ENCODE results near the gene MRTFB. TPM values are rescaled to one million over a fixed set of nuclear protein-coding genes. Genes with fewer than 3 reads are reported as not detected.

MRTFB gene
- total and polyA plus RNA-seq, 3 donors from 2014 or later: 41.4 to 140 (median 91.4) TPM

- DNase-seq: no peak
- Histone ChIP-seq H3K27ac (no peak overlapping the region), H3K4me3 (no peak overlapping the region), H3K4me1 (no peaks in the 10 kb centered on the region), H3K36me3 (ENCODE audit: low read depth, missing control alignments) (no peaks in the 10 kb centered on the region), H3K27me3 (no peaks in the 10 kb centered on the region), H3K9me3 (no peaks in the 10 kb centered on the region)
- intact Hi-C loops (cut with DNase I; ENCODE audit: low total_unique reads): no loop called here
- TF ChIP-seq CTCF (IDR thresholded peaks at IDR 0.05) (no peak), POLR2A (IDR thresholded peaks at IDR 0.05) (no peak)
These were observed 181.7 kb downstream of the MRTFB start for GRCh38 chr16:14252860-14253259.

GRCh38 chr16:14263011-14263410 is 191.9 kb downstream of the MRTFB start:
- intact Hi-C loops (cut with DNase I; ENCODE audit: low total_unique reads): no loop called here
- TF ChIP-seq CTCF (IDR thresholded peaks at IDR 0.05) (no peak), POLR2A (IDR thresholded peaks at IDR 0.05) (no peak)
- Histone ChIP-seq H3K27ac (no peak overlapping the region), H3K4me3 (no peak overlapping the region), H3K9me3 (no peaks in the 10 kb centered on the region), H3K4me1 (no peaks in the 10 kb centered on the region), H3K27me3 (no peaks in the 10 kb centered on the region), H3K36me3 (ENCODE audit: low read depth, missing control alignments) (no peaks in the 10 kb centered on the region)
- no peak for DNase-seq
- 91 to 93% methylated on average over 5 of the region's 5 CpGs for WGBS, 2 donors

- intact Hi-C loops (cut with DNase I; ENCODE audit: low total_unique reads): no loop called here
- 91 to 92% methylated on average over 8 of the region's 8 CpGs for WGBS, 2 donors
- Histone ChIP-seq H3K36me3 (ENCODE audit: low read depth, missing control alignments) (no peaks in the 10 kb centered on the region), H3K9me3 (no peaks in the 10 kb centered on the region), H3K4me1 (no peaks in the 10 kb centered on the region), H3K4me3 (no peak overlapping the region), H3K27me3 (no peaks in the 10 kb centered on the region), H3K27ac (no peak overlapping the region)
- TF ChIP-seq POLR2A (IDR thresholded peaks at IDR 0.05): no peak
- TF ChIP-seq CTCF (IDR thresholded peaks at IDR 0.05): no peak
- no peak for DNase-seq
These were observed 192.7 kb downstream of the MRTFB start for GRCh38 chr16:14263769-14264168.

GRCh38 chr16:14264327-14264943 is 193.3 kb downstream of the MRTFB start:
- Histone ChIP-seq H3K4me3 (no peak overlapping the region), H3K36me3 (ENCODE audit: low read depth, missing control alignments) (no peaks in the 10 kb centered on the region), H3K27me3 (no peaks in the 10 kb centered on the region), H3K4me1 (no peaks in the 10 kb centered on the region), H3K9me3 (no peaks in the 10 kb centered on the region), H3K27ac (no peak overlapping the region)
- TF ChIP-seq POLR2A (IDR thresholded peaks at IDR 0.05) (no peak), CTCF (IDR thresholded peaks at IDR 0.05) (no peak)
- WGBS, 2 donors: 93 to 95% methylated on average over 3 of the region's 3 CpGs
- intact Hi-C loops (cut with DNase I; ENCODE audit: low total_unique reads): no loop called here
- no peak for DNase-seq

GRCh38 chr16:14268073-14268472 is 197.0 kb downstream of the MRTFB start:
- intact Hi-C loops (cut with DNase I; ENCODE audit: low total_unique reads): no loop called here
- no peak overlapping the region for H3K27ac ChIP-seq
- DNase-seq: no peak
- no peaks in the 10 kb centered on the region for H3K9me3 ChIP-seq
- WGBS, 2 donors: 93% methylated on average over 7 of the region's 7 CpGs
- H3K27me3 ChIP-seq: no peaks in the 10 kb centered on the region
- no peak overlapping the region for H3K4me3 ChIP-seq
- no peak for TF ChIP-seq POLR2A (IDR thresholded peaks at IDR 0.05)
- TF ChIP-seq CTCF (IDR thresholded peaks at IDR 0.05): no peak
- no peaks in the 10 kb centered on the region for H3K4me1 ChIP-seq
- no peaks in the 10 kb centered on the region for H3K36me3 ChIP-seq (ENCODE audit: low read depth, missing control alignments)

Data from testis (tissue), 3 donors.